D721Med (cell line): ENCODE data around the gene STOML3.
A peak's percentile ranks its signal among the peaks of the same experiment; 100 is the strongest.

Source experiments
- DNase-seq: peaks from one replicate; pipeline ENCODE4 v3.0.0; 2011; ENCODE audit warnings: low spot score; ENCODE audit not compliant: insufficient read length
- FAIRE-seq: peaks from 2 replicates; lab custom pipeline; 2011; peaks lifted over from hg19 to GRCh38; lab: Jason Lieb, UNC
- TF ChIP-seq, protein P1 (sequence below): IDR thresholded peaks from 2 replicates; pipeline ENCODE4 v1.5.1; 2012; ENCODE audit warnings: mild to moderate bottlenecking, control low read depth; ENCODE audit not compliant: insufficient read depth; ENCODE audit errors: missing control alignments

The STOML3 gene, protein sequence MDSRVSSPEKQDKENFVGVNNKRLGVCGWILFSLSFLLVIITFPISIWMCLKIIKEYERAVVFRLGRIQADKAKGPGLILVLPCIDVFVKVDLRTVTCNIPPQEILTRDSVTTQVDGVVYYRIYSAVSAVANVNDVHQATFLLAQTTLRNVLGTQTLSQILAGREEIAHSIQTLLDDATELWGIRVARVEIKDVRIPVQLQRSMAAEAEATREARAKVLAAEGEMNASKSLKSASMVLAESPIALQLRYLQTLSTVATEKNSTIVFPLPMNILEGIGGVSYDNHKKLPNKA

DNA sequence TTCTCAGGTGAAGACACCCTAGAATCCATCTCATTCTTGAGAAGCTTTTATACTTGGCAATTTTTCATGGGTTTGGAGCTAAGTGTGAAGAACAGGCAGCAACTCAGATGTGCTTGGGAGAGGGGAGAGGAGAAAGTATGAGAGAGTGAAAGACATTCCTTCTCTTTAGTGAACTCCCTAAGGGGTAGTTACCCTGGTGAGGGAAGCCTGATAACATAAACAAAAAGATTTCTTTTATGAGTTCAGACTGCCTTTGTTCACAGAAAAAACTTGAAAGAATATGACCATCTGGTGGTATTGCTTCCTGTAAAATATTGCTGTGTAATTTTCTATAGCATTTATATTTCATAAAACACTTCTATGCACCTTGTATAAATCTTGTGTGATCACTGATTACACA lies at the start of gene STOML3:
STOML3 (minus strand) TSS at position 139 of the 400 bp plus-strand sequence; CDS start at position 29, 110 bp downstream.
- no peak for FAIRE-seq
- no peak for DNase-seq
- TF ChIP-seq, protein P1, sequence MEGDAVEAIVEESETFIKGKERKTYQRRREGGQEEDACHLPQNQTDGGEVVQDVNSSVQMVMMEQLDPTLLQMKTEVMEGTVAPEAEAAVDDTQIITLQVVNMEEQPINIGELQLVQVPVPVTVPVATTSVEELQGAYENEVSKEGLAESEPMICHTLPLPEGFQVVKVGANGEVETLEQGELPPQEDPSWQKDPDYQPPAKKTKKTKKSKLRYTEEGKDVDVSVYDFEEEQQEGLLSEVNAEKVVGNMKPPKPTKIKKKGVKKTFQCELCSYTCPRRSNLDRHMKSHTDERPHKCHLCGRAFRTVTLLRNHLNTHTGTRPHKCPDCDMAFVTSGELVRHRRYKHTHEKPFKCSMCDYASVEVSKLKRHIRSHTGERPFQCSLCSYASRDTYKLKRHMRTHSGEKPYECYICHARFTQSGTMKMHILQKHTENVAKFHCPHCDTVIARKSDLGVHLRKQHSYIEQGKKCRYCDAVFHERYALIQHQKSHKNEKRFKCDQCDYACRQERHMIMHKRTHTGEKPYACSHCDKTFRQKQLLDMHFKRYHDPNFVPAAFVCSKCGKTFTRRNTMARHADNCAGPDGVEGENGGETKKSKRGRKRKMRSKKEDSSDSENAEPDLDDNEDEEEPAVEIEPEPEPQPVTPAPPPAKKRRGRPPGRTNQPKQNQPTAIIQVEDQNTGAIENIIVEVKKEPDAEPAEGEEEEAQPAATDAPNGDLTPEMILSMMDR, result no peak

DNA sequence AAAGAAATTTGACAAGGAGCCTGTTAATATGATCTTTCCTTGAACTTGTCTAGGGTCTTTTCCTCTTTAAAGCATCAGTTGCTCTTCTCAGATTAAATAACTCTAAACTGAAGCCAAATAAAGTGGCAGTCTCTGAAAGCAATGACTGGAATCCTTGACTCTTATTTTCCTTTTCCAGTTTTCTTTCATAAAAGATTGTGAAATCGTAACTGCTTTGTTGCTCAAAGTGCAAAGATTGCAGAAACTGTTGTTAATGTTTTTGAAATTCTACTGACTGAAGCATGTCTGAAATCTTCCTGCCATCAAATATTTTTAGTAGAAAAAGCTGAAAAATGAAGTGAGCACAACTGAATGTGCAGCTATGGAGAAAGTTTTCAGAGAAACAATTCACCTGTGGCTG lies 49.6 kb upstream of the STOML3 start:
- FAIRE-seq (no peak), DNase-seq (no peak)
- TF ChIP-seq, protein P1, result no peak

DNA sequence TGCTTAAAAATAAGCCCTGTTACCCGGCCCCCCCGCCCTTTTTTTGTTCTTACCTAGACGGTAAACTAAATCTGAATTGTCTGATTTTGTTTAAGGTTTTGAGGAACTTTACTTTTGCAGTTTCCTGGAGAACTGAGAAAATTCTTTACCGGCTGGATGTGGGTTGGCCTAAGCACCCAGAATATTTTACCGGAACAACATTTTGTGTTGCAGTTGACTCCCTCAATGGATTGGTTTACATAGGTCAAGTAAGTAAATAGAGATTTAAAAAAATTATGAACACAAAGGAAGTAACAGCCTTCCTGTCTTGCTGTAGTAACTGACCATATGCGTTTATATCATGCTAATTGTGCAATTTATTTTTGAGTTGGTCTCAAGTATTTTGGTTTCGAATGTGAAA lies 48.4 kb upstream of the STOML3 start:
- FAIRE-seq (peak; percentile 16), DNase-seq (no peak)
- TF ChIP-seq, protein P1, result no peak

DNA sequence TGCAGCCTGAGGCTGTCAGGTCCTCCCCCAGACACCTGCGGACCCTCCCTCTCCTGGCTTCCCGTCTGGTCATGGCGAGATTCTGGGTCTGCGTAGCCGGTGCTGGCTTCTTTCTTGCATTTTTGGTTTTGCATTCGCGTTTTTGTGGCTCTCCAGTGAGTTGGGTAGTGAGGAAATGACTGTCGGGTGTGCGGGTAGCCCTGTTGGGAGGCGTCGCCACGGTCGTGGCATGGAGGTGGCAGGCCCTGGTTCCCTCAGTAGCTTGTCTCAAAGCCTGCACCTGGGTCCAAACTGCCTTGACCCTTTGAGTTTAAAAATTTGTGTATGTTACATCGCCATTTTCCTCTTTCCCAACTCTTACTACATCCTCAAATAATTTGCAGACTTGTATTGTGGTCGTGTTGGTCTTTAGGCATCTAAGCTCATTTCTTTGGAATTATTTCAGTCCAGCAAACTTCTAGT lies 48.0 kb upstream of the STOML3 start:
- DNase-seq (no peak), FAIRE-seq (no peak)
- TF ChIP-seq, protein P1, result no peak

DNA sequence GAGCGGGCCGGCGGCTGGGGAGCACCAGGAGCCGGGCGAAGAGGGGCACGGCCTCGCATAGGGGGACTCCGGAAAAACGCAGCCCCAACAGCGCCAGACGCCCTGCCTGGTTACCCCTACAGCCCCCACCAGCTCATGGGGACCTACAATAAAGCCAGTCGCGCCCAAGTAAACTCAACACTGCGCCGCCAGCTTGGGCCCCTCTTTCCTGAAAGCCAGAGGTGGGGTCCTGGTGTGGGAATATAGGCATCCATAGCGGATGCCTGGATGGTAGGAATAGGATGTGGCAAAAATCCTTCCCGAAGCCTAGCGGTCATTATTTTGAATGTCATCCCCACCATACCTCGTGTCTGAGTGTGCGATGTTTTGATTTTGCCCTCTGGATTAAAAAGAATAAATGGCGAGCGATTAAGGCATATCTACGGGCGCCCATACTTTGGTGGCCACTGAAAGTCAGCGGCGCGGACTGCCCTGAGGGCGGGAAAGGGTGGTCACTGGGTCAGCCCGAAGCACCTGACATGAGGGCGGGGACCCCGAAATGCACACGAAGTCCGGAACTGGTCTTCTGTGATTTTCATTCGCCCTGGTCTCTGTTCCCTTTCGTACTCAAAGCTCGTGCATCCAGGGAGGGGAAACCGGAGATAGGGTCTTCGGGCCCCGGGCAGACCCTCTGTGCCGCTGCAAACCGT lies 47.4 kb upstream of the STOML3 start, which contains the start of the genes NHLRC3 and PROSER1:
NHLRC3 (plus strand) TSS at position 577 of the 689 bp plus-strand sequence. CDS start 184 bp downstream, outside the sequence.
PROSER1 (minus strand) TSS at position 210 of the 689 bp plus-strand sequence. CDS start 847 bp downstream, outside the sequence.
- no peak for DNase-seq
- TF ChIP-seq, protein P1, result no peak
- FAIRE-seq, result peak; percentile 41

DNA sequence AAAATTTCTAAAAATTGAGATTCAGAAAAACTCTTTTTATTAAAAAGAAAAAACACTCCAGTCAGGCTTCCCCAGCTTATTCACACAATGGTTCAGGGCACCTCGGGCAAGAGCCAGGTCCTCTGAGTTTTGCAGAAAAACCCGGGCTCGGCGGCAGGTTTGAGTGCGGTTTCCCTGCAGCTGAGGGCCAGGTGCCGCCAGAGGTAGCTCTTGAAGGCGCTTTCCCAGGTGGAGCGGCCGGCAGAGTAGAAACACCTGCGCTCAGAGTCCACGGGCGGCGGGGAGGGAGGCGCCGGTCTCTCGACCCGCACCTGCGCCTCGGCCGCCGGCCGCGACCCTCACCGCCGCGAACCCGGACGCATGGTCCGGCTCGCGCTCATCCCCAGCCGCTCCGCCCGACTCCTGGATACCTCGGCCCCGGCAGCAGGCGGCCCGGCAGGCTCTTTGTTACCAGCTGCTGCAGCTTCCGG lies 46.8 kb upstream of the STOML3 start:
- FAIRE-seq (no peak), DNase-seq (no peak)
- TF ChIP-seq, protein P1, result no peak
